NOMO-1 (cell line): ENCODE data around the gene HSPA12A.

Experiments
- DNase-seq, 2 experiments: peaks; one replicate each; lab custom pipeline; 2025; ENCODE audit not compliant: unreplicated experiment in 2 of 2; lab: John Stamatoyannopoulos, UW

HSPA12A gene

GRCh38 chr10:116744163-116744753 is 1.9 kb upstream of the HSPA12A start:
- no peak for DNase-seq

- no peak for DNase-seq
Observed at GRCh38 chr10:116743266-116744064, 1.1 kb upstream of the HSPA12A start.

GRCh38 chr10:116741391-116742351 is 695 bp downstream of the HSPA12A start:
- DNase-seq, result no peak

- no peak for DNase-seq
Observed at GRCh38 chr10:116740971-116741370, 1.4 kb downstream of the HSPA12A start.

GRCh38 chr10:116738339-116738738 is 4.0 kb downstream of the HSPA12A start:
- no peak for DNase-seq

DNA sequence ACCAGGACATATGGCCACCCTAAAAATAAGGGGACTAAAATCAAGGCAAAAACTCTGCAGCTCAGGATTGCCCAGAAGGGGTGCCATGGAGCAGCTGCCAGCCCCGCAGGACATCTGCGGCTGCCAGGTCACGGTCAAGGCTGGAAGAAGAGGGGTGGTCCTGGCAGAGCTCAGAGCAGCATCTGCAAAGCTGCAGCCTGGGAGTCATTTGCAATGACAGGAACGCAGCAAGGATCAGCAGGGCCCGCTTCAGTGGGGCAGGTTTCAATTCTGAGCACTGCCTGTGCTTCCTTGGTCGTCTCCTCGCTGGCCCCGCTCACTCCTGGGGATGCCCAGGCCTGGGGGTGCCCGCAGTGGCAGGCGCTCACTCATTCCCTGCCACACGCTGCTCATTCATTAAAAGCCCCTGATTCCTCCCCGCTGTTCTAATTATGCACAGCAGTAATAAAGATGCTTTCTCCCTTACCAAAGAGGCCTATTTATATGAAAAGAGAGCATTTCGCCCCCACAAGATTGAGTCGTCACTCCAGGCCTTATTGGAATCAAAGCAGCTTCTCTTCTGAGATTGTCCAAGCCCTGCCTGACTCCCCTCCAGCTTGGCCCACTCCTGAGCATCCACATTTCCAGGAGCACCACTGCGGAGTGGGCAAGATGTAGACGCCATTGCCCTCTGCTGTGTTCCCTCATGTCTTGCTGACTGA is 4.6 kb downstream of the HSPA12A start:
- no peak for DNase-seq

DNA sequence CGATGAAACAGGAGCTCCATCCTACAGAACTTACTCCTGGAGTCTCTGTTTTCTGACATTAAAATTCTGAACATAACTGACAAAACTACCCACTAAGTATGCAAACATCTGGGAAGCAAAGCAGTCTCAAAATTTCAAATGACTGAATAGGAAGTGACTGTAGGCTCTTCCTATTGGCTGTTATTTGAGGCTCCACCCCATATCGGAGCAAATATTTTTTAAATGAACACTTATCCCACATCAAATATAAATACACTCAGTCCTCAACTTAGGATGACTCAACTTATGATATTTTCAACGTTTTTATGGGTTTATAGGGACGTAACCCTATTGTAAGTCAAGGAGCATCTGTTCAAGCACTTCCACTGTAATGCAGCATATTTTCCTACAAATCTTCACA is 8.8 kb downstream of the HSPA12A start:
- no peak for DNase-seq

GRCh38 chr10:116732573-116732972 is 9.8 kb downstream of the HSPA12A start:
- no peak for DNase-seq

DNA sequence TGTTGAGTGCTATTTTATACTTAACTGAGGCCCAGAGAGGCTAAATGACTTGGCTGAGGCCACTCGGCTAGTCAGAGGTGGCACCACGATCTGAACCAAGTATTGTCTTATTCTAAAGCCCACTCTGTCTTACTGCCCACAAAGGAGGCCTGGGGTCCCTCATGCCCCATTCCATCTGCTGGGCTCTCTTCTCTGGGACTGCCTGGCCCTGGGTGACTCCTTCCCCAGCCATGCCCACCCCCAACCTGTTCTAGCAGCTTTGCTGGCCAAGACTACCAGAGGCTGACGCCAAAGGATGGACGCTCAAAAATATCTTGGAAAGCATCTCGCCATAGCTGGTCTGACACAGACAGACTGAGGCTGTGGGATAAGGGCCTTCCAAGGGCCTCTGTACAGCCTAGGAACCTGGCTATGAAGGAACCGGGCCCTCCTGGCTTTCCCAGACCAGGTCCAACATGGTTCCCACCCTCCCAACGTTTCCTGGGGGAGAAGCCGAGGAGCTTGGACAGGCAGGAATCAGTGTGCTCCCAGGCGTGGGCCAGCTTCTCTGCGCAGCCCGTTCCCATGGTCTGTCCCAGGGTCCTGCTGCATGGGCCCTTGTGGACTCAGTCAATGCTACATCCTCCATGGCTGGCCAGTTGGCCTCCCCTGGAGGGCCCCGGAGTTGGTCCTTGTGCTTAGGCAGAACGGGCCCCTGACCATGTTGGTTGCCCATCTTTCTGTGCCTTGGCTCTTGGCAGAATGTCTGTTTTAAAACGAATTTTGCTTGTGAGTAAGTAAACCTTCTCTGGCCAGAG is 11.7 kb downstream of the HSPA12A start:
- DNase-seq, result no peak

DNA sequence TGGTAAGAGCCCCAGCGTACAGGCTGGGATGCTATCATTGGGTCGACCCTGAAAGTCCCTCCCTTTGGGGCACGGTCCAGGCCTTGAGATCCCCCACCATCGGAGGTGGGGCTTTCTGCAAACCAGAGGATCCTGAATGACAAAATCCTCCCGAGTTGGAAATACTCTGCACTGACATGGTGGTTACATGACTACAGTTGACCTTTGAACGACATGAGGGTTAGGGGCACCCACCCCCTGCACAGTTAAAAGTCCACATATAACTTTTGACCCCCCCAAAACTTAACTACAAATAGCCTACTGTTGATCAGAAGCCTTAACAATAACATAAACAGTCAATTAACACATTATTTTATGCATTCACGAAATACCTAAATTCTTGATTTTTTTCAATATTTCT is 13.1 kb downstream of the HSPA12A start:
- no peak for DNase-seq

DNA sequence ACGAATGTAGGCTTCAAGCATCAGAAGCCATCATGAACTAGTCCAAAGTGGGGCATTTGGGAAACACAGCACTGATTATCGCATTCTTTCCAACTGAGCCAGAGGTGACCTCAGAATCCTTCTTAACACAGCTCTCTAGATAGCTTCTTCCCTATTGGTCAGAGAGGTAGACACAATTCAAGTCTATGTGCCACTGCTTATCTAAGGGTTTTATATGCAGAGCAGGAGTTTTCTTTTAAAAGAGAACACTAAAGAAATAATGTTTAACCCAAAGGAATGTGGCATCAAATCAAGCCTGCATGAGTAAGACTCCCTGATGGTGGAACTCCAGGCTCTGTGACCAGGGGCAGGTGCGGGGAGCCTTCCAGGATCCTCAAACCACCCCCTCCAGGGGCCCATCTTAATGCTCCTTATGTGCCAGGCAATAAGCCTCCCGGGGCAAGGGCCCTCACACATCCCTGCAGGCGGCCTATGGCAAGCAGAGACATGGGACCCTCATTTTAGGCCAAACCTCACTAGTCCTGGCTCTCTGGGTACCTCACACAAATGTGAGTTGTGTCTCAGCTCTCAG is 13.8 kb downstream of the HSPA12A start:
- DNase-seq, result no peak

GRCh38 chr10:116723428-116724281 is 18.7 kb downstream of the HSPA12A start:
- DNase-seq, result no peak

- DNase-seq, result no peak
Observed at GRCh38 chr10:116722736-116723427, 19.5 kb downstream of the HSPA12A start.

- DNase-seq, result no peak
Observed at GRCh38 chr10:116721547-116722392, 20.6 kb downstream of the HSPA12A start.

DNA sequence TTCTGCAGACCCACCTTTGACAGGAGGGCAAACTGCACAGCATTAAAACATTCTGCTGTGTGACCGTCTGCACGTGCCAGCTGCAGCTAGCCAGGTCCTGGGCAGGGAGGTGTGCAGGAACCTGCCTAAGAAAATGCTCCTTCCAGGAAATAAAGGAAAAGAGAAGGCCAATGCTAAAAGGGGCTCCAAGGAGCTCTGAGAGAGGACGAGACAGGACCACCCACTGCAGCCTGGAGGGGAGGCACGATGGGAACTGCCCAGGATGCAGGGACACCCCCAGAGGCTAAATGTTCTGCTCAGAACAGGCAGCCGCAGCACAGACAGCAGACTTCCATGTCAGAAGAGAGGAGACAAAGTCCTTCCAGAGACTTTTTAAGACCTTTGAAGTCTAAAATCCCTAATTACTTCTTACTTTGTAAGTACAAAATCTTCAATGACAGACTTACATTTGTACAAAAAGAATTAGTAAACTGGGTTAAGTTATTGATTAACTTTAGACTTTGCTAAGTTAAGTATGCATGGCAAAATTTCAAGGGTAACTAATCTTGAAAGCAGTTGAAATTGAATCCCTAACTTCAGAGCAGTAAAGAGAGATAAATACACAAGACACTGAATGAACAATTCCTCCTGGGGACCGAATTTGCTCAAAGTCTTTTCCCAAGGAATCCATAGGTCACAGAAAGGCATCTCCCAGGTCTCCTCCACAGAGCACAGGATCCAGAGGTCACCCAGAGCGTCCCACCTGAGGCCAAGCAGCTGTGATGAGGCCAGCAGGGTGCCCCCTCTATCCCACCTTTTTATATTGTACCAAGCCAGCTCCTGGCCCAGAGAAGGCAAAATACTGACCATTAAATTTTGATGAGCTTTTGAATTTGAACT is 21.5 kb downstream of the HSPA12A start:
- no peak for DNase-seq

DNA sequence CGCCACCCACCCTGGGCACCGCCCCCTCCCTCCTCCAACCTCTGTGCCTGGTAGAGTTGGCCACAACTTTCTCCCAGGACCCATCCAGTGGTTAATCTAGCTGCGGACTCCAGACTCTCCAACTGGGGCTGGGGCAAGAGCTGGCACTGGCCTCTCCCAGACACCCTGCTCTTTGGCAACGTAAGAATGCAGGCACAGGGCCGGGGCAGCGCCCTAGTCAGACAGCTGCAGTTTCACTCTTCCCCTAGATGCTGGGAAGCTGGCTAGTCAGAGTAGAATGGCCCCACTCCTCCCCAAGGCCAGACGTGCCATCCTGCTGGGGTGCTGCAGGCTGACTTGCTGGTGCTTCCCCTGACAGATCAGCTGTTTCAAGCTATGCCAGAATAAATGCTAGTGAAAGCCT is 22.1 kb downstream of the HSPA12A start:
- no peak for DNase-seq
